Measurements from ENCODE around the gene HMCN2.
"Not testable (repeated sequence)": the region's sequence is repeated elsewhere in the genome, so short reads cannot be mapped to it uniquely, and the experiment has no call there.

Gene HMCN2

GRCh38 chr9:130399768-130400167 is 134.2 kb downstream of the HMCN2 start:
- TF ChIP-seq, protein P1, sequence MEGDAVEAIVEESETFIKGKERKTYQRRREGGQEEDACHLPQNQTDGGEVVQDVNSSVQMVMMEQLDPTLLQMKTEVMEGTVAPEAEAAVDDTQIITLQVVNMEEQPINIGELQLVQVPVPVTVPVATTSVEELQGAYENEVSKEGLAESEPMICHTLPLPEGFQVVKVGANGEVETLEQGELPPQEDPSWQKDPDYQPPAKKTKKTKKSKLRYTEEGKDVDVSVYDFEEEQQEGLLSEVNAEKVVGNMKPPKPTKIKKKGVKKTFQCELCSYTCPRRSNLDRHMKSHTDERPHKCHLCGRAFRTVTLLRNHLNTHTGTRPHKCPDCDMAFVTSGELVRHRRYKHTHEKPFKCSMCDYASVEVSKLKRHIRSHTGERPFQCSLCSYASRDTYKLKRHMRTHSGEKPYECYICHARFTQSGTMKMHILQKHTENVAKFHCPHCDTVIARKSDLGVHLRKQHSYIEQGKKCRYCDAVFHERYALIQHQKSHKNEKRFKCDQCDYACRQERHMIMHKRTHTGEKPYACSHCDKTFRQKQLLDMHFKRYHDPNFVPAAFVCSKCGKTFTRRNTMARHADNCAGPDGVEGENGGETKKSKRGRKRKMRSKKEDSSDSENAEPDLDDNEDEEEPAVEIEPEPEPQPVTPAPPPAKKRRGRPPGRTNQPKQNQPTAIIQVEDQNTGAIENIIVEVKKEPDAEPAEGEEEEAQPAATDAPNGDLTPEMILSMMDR (conservative IDR thresholded peaks at IDR 0.05) = no peak
- TF ChIP-seq ZFX (IDR thresholded peaks at IDR 0.05) = no peak
- no peak overlapping the region for H3K27ac ChIP-seq

GRCh38 chr9:130400870-130401269 is 135.3 kb downstream of the HMCN2 start:
- H3K27ac ChIP-seq = no peak overlapping the region
- TF ChIP-seq, protein P1 (conservative IDR thresholded peaks at IDR 0.05) = no peak
- no peak for TF ChIP-seq ZFX (IDR thresholded peaks at IDR 0.05)

- H3K27ac ChIP-seq = not testable (repeated sequence)
Measured at GRCh38 chr9:130401742-130402141, 136.2 kb downstream of the HMCN2 start.

- H3K27ac ChIP-seq = no peak overlapping the region
- no peak for TF ChIP-seq ZFX (IDR thresholded peaks at IDR 0.05)
- TF ChIP-seq, protein P1 (conservative IDR thresholded peaks at IDR 0.05) = no peak
Measured at GRCh38 chr9:130402243-130402642, 136.7 kb downstream of the HMCN2 start.

DNA sequence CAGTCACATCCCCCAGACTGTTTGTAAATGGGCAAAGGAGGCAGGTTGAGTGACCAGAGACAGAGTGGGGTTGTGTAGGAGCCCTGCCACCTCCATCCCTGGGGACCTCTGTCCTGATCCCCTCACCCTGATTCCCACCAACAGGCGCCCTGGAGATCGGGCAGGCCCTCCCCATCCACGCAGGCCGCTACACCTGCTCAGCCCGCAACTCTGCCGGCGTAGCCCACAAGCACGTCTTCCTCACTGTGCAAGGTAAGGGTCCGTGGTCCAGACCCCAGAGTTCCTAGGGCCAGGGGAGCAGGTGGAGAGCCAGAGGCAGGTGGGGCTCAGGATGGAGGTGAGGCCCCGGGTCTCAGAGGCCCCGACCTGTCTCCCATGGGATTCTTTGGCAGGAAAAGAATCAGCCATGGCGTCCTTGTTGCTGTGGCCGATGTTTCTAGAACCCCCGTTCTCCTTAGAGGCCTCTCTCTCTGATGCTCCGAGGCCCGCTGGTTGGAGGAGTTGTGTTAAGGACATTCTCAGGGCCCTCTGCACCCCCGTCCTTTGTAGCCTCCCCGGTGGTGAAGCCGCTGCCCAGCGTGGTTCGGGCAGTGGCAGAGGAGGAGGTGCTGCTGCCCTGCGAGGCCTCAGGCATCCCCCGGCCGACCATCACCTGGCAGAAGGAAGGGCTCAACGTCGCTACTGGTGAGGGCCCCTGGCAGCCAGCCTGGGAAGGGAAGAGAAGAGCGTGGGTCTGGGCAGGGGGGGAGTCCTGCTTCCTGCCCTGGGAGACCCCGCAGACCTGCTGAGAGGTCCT is 137.3 kb downstream of the HMCN2 start:
- TF ChIP-seq ZFX (IDR thresholded peaks at IDR 0.05) = no peak
- TF ChIP-seq, protein P1 (conservative IDR thresholded peaks at IDR 0.05) = no peak
- H3K27ac ChIP-seq = no peak overlapping the region

- TF ChIP-seq ZFX (IDR thresholded peaks at IDR 0.05) = no peak
- TF ChIP-seq, protein P1 (conservative IDR thresholded peaks at IDR 0.05) = no peak
- no peak overlapping the region for H3K27ac ChIP-seq
Measured at GRCh38 chr9:130405657-130406257, 140.2 kb downstream of the HMCN2 start.

- TF ChIP-seq, protein P1 (conservative IDR thresholded peaks at IDR 0.05) = no peak
- no peak for TF ChIP-seq ZFX (IDR thresholded peaks at IDR 0.05)
- H3K27ac ChIP-seq = no peak overlapping the region
Measured at GRCh38 chr9:130406278-130406895, 140.8 kb downstream of the HMCN2 start.
